ENCODE data around the gene CYTH3. TPM values are rescaled to one million over a fixed set of nuclear protein-coding genes. Genes with fewer than 3 reads are reported as not detected.

Gene CYTH3
- total RNA-seq, 1 donor from 2014 or later = 24.9 TPM

DNA sequence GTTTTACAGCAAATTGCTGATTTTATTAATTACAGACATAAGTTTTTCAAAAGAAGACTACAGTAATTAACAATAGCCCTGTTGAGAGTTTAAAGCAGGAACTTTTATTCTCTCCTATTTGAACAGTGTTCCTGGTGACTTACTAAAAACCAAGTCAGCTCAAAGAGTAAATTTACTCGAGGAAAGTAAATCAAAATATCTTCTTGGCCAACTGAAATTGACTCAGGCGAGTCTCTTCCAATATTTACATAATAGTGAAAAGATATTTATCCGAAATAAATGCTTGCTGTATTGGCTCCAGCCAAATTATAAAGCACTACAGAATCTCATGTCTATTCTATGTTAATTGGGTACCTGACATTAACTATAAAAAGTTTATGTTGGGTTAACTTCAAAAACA, 13.2 kb downstream of the CYTH3 start:
- no peak overlapping the region for H3K4me3 ChIP-seq (ENCODE audit: low read depth, low read length)
- no peaks in the 10 kb centered on the region for H3K36me3 ChIP-seq (ENCODE audit: control insufficient read depth, insufficient read depth, low read length)
- DNase-seq (ENCODE audit: low read depth) = no peak
- TF ChIP-seq, protein P1, sequence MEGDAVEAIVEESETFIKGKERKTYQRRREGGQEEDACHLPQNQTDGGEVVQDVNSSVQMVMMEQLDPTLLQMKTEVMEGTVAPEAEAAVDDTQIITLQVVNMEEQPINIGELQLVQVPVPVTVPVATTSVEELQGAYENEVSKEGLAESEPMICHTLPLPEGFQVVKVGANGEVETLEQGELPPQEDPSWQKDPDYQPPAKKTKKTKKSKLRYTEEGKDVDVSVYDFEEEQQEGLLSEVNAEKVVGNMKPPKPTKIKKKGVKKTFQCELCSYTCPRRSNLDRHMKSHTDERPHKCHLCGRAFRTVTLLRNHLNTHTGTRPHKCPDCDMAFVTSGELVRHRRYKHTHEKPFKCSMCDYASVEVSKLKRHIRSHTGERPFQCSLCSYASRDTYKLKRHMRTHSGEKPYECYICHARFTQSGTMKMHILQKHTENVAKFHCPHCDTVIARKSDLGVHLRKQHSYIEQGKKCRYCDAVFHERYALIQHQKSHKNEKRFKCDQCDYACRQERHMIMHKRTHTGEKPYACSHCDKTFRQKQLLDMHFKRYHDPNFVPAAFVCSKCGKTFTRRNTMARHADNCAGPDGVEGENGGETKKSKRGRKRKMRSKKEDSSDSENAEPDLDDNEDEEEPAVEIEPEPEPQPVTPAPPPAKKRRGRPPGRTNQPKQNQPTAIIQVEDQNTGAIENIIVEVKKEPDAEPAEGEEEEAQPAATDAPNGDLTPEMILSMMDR (IDR thresholded peaks at IDR 0.05; ENCODE audit: insufficient read depth, low read length, poor library complexity, severe bottlenecking) = no peak
- H3K27me3 ChIP-seq (ENCODE audit: control insufficient read depth, insufficient read depth, low read length) = no peaks in the 10 kb centered on the region

DNA sequence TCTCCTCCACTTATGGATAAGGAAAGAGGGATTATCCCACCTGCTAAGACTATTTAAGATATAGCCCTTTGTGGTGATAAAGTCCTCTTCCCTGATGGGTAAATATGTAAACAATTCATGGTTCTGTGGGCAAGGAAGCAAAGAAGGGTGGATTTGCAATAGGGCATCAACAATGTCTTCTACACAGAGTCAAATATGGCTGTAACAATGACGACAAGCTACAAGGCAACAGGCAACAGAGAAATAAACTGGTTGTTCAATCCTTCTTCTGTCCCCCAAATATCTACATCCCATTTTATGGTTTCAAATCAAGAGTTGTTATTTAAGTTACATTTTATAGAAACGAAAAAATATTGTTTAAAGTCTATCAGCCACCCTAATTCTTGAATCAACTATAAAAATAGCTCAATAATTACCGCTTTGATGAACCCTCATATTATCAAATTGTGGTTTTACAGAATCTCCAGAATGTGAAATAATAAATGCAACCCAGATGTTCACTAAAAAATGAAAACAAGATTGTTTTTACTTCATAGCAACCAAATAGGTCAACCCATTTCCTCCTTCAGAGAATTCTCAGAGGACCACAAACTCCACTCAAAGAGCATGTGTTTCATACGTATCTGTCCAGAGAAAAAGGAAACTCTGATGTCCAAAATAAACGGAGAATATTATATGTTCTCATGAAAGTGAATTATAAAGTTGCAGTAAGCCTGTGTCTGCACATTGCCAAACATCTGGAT, 13.8 kb downstream of the CYTH3 start:
- Histone ChIP-seq H3K36me3 (ENCODE audit: control insufficient read depth, insufficient read depth, low read length) (no peaks in the 10 kb centered on the region), H3K27me3 (ENCODE audit: control insufficient read depth, insufficient read depth, low read length) (no peaks in the 10 kb centered on the region), H3K4me3 (ENCODE audit: low read depth, low read length) (no peak overlapping the region)
- TF ChIP-seq, protein P1 (IDR thresholded peaks at IDR 0.05; ENCODE audit: insufficient read depth, low read length, poor library complexity, severe bottlenecking) = no peak
- no peak for DNase-seq (ENCODE audit: low read depth)

DNA sequence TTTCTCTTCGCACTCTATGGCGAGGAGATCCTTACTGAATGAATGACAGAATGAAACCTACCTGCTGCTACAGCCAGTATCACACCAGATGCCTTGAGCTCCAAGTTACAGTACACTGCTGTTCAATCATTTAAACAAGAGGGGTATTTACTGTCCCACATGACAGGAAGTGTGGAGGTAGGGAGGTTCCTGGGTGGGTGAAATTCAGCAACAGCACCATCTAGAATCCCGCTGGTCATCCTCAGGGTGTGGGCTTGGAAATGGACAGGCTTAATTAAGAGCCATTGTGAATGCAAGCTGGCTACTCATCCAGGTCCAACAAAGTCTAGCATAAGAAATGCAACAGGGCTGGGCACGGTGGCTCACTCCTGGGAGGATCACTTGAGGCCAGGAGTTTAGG, 14.7 kb downstream of the CYTH3 start:
- TF ChIP-seq, protein P1 (IDR thresholded peaks at IDR 0.05; ENCODE audit: insufficient read depth, low read length, poor library complexity, severe bottlenecking) = no peak
- H3K4me3 ChIP-seq (ENCODE audit: low read depth, low read length) = no peak overlapping the region

DNA sequence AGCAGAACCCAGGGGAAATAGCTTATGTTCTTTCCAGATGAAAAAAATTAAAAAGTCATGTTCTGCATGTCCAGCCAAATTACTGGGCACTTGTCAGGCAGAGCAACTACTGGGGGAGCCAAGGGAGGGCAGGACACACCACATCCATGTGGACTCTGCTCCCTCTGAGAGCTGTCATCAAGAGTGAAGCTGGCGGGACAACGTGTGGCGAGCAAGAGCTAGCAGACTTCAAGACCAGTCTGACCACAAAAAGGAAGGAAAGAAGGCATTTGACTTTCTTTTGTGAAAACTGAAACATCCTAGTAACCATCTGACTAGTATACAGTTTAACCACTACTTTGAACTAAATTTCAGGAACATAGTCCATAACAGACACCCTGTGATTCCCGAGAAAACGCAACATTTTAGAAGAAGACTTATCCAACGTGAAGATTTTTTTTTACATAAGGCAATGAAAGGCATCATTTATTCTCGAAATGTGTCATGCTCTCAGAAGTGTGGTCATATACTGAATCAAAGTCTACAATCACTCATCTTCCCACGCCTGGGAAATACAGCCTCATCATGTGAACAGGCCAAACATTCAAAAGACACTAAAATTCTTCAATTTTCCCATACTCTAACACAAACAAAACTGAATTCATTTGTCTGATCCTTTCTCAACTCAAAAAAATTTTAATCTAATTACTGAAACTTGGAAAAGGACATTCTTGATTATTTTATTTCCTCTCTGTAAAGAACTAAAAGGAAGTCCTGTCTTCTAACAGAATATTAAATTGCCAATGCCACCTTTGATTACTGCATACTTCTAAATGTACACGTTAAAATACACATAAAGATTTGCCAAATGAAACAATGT, 15.5 kb downstream of the CYTH3 start:
- DNase-seq (ENCODE audit: low read depth) = no peak

More for the DNA sequence above, 14.7 kb downstream of the CYTH3 start:
- no peaks in the 10 kb centered on the region for H3K36me3 ChIP-seq (ENCODE audit: control insufficient read depth, insufficient read depth, low read length)
- no peak for DNase-seq (ENCODE audit: low read depth)
- H3K27me3 ChIP-seq (ENCODE audit: control insufficient read depth, insufficient read depth, low read length) = no peaks in the 10 kb centered on the region

DNA sequence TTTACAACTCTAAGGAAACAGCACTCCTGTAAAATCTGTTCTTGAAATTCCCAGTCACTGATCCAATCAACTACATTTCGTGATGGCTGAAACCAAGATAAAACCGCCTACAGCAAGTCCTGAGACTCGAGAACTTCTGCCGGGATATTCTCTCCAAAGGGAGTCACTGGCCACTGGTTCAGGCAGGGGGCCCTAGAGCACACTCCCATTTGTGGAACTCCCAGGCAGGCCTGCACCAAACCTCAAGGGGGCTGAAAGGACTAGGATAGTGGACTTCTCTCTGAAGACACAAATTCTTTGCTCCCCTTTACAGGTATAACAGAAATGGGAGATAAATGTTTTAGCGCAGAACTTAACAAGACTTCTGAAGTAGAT, 16.3 kb downstream of the CYTH3 start:
- Histone ChIP-seq H3K27me3 (ENCODE audit: control insufficient read depth, insufficient read depth, low read length) (no peaks in the 10 kb centered on the region), H3K36me3 (ENCODE audit: control insufficient read depth, insufficient read depth, low read length) (no peaks in the 10 kb centered on the region), H3K4me3 (ENCODE audit: low read depth, low read length) (no peak overlapping the region)
- TF ChIP-seq, protein P1 (IDR thresholded peaks at IDR 0.05; ENCODE audit: insufficient read depth, low read length, poor library complexity, severe bottlenecking) = no peak
- no peak for DNase-seq (ENCODE audit: low read depth)

More for the DNA sequence above, 15.5 kb downstream of the CYTH3 start:
- no peaks in the 10 kb centered on the region for H3K27me3 ChIP-seq (ENCODE audit: control insufficient read depth, insufficient read depth, low read length)
- no peaks in the 10 kb centered on the region for H3K36me3 ChIP-seq (ENCODE audit: control insufficient read depth, insufficient read depth, low read length)
- no peak overlapping the region for H3K4me3 ChIP-seq (ENCODE audit: low read depth, low read length)
- TF ChIP-seq, protein P1 (IDR thresholded peaks at IDR 0.05; ENCODE audit: insufficient read depth, low read length, poor library complexity, severe bottlenecking) = no peak
